NT2/D1 (cell line): Measurements from ENCODE around the gene ACSM3.

Experiments
- YY1 ChIP-seq: IDR thresholded peaks from 2 replicates; pipeline ENCODE4 v1.6.1; 2011; ENCODE audit not compliant: insufficient read length, insufficient read depth
- ZNF274 ChIP-seq: IDR thresholded peaks from 2 replicates; pipeline ENCODE4 v1.6.1; 2011; ENCODE audit warnings: mild to moderate bottlenecking, low read depth, low read length

DNA sequence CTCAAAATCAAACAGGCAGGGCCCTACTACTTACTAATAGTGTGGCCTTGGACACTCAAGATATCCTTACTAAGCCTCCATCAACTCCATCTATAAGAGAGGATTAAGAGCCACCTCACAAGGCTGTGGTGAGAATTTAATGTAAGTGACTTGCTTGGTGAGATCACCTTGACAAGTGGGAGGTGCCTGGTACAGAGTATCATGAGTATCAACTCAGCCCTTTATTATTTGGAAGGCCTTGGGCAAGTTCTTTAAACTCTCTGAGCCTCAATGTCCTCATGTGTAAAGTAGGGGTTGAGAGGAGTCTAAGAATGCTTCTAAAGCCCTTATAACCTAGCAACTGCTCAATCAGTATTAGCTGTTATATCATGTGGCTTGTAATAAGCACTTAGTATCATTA lies 37.2 kb upstream of the ACSM3 start:
- TF ChIP-seq YY1 (no peak), ZNF274 (no peak)
